Glutamatergic neuron (in vitro differentiated cells): ENCODE results near the gene KRTAP5-3. TPM values are rescaled to one million over a fixed set of nuclear protein-coding genes. Genes with fewer than 3 reads are reported as not detected.

Experiments
- DNase-seq: peaks from one replicate; pipeline ENCODE4 v3.0.0; 2022
- H3K27ac Mint-ChIP-seq: one replicate; pipeline ENCODE4 v1.8.0; 2020; ENCODE audit warnings: mild to moderate bottlenecking, mixed read lengths, inconsistent platforms; ENCODE audit not compliant: unreplicated experiment
- H3K27me3 Mint-ChIP-seq: one replicate; pipeline ENCODE4 v1.8.0; 2020; ENCODE audit warnings: mild to moderate bottlenecking, moderate library complexity, mixed read lengths, inconsistent platforms; ENCODE audit not compliant: unreplicated experiment
- H3K36me3 Mint-ChIP-seq: one replicate; pipeline ENCODE4 v1.8.0; 2020; ENCODE audit warnings: mild to moderate bottlenecking, mixed read lengths, inconsistent platforms; ENCODE audit not compliant: unreplicated experiment
- H3K4me1 Mint-ChIP-seq: one replicate; pipeline ENCODE4 v1.8.0; 2020; ENCODE audit warnings: mild to moderate bottlenecking, low read depth, mixed read lengths, inconsistent platforms; ENCODE audit not compliant: unreplicated experiment
- H3K4me3 Mint-ChIP-seq: one replicate; pipeline ENCODE4 v1.8.0; 2020; ENCODE audit warnings: mild to moderate bottlenecking, mixed read lengths, inconsistent platforms; ENCODE audit not compliant: unreplicated experiment
- H3K9me3 Mint-ChIP-seq: one replicate; pipeline ENCODE4 v1.8.0; 2020; ENCODE audit warnings: mild to moderate bottlenecking, moderate library complexity, mixed read lengths, inconsistent platforms; ENCODE audit not compliant: unreplicated experiment
- total RNA-seq: library from RNA; stranded (reverse); fragmentation: NEBNext Ultra II Directional; extraction: Animal tissue kit (Norgen Biotek cat#: 25700); gene quantifications from one replicate; pipeline ENCODE4 v1.2.1, GENCODE V29; 2021; ENCODE audit not compliant: unreplicated experiment
- TF ChIP-seq, protein P1 (sequence below): fragments of 200-600 bp; sonication (generic); IDR thresholded peaks from one replicate; pipeline ENCODE4 v1.5.0; 2021; ENCODE audit not compliant: partially characterized antibody, unreplicated experiment

The KRTAP5-3 gene
- total RNA-seq, 1 donor from 2014 or later, result not detected

DNA sequence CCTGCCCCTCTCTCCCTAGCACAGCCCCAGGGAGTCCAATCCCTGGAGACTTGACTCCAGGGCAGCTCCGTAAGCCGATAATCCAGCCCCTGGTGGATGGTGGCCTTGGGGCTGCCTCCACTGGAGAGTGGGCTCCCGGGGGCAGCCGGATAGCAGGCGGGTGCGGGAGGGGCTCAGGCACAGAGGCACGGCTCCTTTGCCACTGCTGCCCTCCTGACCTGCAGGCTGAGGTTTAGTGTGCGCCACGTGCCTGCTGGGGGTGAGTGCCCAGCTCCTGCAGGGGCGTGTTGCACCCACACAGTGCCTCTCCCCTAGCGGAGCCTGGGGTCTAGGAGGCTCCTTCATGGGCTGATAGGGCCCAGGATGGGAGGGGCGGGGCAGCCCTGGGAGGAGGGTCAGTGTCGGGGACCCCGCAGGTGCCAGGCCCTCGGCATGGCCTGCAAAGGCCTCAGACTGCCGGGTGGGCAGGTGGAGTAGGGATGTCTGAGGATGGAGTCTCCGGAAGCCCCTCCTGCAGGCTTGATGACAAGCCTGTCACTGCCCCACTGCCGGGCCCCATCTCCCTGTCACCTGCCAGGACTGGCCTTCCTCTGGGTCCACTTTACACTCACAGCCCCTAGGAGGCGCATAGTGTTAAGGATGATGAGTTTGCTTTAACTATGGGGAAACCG is 41.7 kb downstream of the KRTAP5-3 start:
- Mint-ChIP-seq H3K4me3 (peak overlapping the region; percentile 57), H3K4me1 (peaks cover 24% of the 10 kb centered on the region), H3K27me3 (peaks cover 28% of the 10 kb centered on the region), H3K9me3 (peaks cover 26% of the 10 kb centered on the region), H3K27ac (no peak overlapping the region), H3K36me3 (no peaks in the 10 kb centered on the region)
- TF ChIP-seq, protein P1, sequence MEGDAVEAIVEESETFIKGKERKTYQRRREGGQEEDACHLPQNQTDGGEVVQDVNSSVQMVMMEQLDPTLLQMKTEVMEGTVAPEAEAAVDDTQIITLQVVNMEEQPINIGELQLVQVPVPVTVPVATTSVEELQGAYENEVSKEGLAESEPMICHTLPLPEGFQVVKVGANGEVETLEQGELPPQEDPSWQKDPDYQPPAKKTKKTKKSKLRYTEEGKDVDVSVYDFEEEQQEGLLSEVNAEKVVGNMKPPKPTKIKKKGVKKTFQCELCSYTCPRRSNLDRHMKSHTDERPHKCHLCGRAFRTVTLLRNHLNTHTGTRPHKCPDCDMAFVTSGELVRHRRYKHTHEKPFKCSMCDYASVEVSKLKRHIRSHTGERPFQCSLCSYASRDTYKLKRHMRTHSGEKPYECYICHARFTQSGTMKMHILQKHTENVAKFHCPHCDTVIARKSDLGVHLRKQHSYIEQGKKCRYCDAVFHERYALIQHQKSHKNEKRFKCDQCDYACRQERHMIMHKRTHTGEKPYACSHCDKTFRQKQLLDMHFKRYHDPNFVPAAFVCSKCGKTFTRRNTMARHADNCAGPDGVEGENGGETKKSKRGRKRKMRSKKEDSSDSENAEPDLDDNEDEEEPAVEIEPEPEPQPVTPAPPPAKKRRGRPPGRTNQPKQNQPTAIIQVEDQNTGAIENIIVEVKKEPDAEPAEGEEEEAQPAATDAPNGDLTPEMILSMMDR, result no peak
- DNase-seq, result peak; percentile 24

DNA sequence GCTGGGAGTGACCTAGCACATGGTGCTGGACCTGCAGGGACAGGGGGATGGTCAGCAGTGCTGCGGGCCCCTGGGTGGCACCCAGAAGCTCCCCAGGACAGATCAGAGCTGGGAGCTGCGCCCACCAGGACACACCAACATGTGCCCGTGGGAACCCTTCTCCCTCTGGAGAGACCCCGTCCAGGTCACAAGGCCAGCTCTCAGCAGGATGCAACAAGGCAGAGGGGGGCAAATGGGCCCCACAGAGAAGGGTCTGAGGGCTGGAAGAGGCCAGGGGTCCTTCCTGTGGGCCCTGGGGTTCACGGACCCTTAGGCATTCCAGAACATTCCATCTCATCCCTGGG is 42.4 kb downstream of the KRTAP5-3 start:
- Mint-ChIP-seq H3K36me3 (no peaks in the 10 kb centered on the region), H3K9me3 (peaks cover 26% of the 10 kb centered on the region), H3K27ac (no peak overlapping the region), H3K27me3 (peaks cover 28% of the 10 kb centered on the region), H3K4me1 (peaks cover 24% of the 10 kb centered on the region), H3K4me3 (no peak overlapping the region)
- peak; percentile 15 for DNase-seq
- TF ChIP-seq, protein P1, result no peak

DNA sequence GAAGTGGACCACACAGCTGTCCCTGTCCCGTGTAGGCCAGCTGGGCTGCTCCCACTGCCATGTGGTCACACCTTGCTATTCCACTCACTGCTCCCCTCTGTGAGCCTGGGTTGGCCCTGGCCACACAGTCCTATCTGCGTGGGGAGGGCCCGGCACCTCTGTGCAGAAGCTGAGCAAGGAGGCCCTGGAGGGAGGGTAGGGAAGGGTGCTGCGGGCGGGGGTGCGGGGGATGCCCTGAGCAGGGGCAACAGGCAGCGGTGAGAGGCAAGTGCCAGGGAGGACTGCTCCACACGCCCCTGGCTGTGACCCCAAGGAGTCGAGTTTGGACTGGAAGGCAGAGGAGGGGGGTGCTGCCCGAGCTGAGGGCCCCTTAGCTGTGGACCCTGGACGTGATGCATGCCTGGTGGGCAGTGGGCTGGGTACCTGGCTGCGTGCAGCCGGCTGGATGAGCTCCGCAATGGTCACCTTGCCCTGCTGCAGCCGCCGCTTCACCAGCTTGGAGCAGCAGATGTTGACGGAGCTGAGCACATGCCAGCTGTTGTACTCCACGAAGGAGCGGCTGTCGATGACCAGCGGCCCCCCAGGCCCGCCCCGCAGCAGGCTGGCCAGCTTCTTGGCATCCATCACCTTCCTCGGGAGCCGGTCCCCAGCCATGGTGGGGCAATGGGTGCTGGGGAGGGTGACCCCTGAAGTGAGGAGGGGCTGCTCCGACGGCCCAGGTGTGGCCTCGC is 42.9 kb downstream of the KRTAP5-3 start:
- H3K9me3 Mint-ChIP-seq, result peaks cover 21% of the 10 kb centered on the region
- no peaks in the 10 kb centered on the region for H3K36me3 Mint-ChIP-seq
- H3K27ac Mint-ChIP-seq, result peak overlapping the region; percentile 64
- peak; percentile 29 for DNase-seq
- TF ChIP-seq, protein P1, result no peak
- peaks cover 24% of the 10 kb centered on the region for H3K4me1 Mint-ChIP-seq
- peaks cover 24% of the 10 kb centered on the region for H3K27me3 Mint-ChIP-seq
- peak overlapping the region; percentile 34 for H3K4me3 Mint-ChIP-seq

DNA sequence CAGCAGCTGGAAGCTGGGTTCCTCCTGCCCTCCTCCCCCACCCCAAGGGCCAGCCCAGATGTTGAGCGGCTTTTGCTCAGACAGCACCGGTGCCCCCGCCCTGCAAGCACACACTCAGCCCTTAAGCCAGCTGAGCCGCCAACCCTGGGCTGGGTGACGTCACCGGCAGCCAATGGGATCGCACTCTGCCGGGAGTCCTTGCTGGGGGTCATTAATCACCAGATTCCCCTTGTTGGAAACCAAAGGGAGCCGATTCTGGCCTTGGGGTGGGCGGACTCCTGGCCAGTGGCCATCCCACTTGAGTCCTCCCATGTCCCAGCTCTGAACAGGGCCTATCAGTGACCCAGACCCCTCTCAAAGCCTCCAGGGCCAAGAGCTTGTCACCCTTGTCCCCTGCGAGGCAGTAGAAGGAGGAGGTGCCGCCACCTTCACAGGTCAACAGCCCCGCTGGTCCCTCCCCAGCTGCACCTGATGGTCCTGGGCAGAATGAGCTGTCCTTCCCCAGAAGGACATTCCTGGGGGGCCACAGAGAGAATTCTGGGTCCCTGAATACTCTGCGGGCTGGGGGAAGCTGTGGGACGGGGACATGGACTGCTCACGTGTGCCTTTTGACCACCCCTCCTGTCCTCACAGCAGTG is 43.6 kb downstream of the KRTAP5-3 start:
- no peak overlapping the region for H3K4me3 Mint-ChIP-seq
- H3K36me3 Mint-ChIP-seq, result no peaks in the 10 kb centered on the region
- H3K9me3 Mint-ChIP-seq, result peaks cover 17% of the 10 kb centered on the region
- H3K27me3 Mint-ChIP-seq, result peaks cover 20% of the 10 kb centered on the region
- peaks cover 17% of the 10 kb centered on the region for H3K4me1 Mint-ChIP-seq
- peak; percentile 86 for DNase-seq
- TF ChIP-seq, protein P1, result no peak
- H3K27ac Mint-ChIP-seq, result peak overlapping the region; percentile 64
